Neuron (in vitro differentiated cells): Measurements from ENCODE around the gene DEF6.

Experiments
- H2AFZ ChIP-seq: one replicate; pipeline ENCODE4 v1.6.1; 2013; ENCODE audit warnings: low read depth, mild to moderate bottlenecking, inconsistent platforms, low read length, moderate library complexity
- H3K27me3 ChIP-seq: one replicate; pipeline ENCODE4 v1.6.1; 2013; ENCODE audit warnings: low read length; ENCODE audit not compliant: insufficient read depth
- H3K36me3 ChIP-seq: one replicate; pipeline ENCODE4 v1.6.1; 2013; ENCODE audit warnings: low read length; ENCODE audit not compliant: insufficient read depth
- H3K4me1 ChIP-seq: one replicate; pipeline ENCODE4 v1.6.1; 2013; ENCODE audit warnings: low read length; ENCODE audit not compliant: insufficient read depth
- H3K4me3 ChIP-seq: 2 replicates; pipeline ENCODE4 v1.5.1; 2013; ENCODE audit warnings: mild to moderate bottlenecking, low read length, moderate library complexity
- H3K9me3 ChIP-seq: one replicate; pipeline ENCODE4 v1.6.1; 2013; ENCODE audit warnings: low read length

The DEF6 gene

GRCh38 chr6:35368038-35368887, 70.6 kb downstream of the DEF6 start:
- H3K9me3 ChIP-seq, result peaks cover under 1% of the 10 kb centered on the region
- H3K4me3 ChIP-seq, result no peak overlapping the region
- no peaks in the 10 kb centered on the region for H3K27me3 ChIP-seq
- no peaks in the 10 kb centered on the region for H3K4me1 ChIP-seq
- no peaks in the 10 kb centered on the region for H3K36me3 ChIP-seq
- no peak overlapping the region for H2AFZ ChIP-seq

GRCh38 chr6:35370124-35370741, 72.6 kb downstream of the DEF6 start:
- no peaks in the 10 kb centered on the region for H3K27me3 ChIP-seq

GRCh38 chr6:35370785-35371493, 73.3 kb downstream of the DEF6 start:
- Histone ChIP-seq H3K4me1 (no peaks in the 10 kb centered on the region), H3K27me3 (no peaks in the 10 kb centered on the region), H2AFZ (no peak overlapping the region), H3K36me3 (no peaks in the 10 kb centered on the region), H3K4me3 (no peak overlapping the region), H3K9me3 (peaks cover 2% of the 10 kb centered on the region)

More at GRCh38 chr6:35370124-35370741, 72.6 kb downstream of the DEF6 start:
- Histone ChIP-seq H2AFZ (no peak overlapping the region), H3K4me1 (no peaks in the 10 kb centered on the region), H3K36me3 (no peaks in the 10 kb centered on the region), H3K9me3 (peaks cover 2% of the 10 kb centered on the region), H3K4me3 (no peak overlapping the region)
